ENCODE measurements around the gene ESD. TPM values are rescaled to one million over a fixed set of nuclear protein-coding genes. Genes with fewer than 3 reads are reported as not detected.
"Not testable (repeated sequence)": the region's sequence is repeated elsewhere in the genome, so short reads cannot be mapped to it uniquely, and the experiment has no call there.

The ESD gene
- total RNA-seq, 1 donor from 2014 or later, result 88.4 TPM

DNA sequence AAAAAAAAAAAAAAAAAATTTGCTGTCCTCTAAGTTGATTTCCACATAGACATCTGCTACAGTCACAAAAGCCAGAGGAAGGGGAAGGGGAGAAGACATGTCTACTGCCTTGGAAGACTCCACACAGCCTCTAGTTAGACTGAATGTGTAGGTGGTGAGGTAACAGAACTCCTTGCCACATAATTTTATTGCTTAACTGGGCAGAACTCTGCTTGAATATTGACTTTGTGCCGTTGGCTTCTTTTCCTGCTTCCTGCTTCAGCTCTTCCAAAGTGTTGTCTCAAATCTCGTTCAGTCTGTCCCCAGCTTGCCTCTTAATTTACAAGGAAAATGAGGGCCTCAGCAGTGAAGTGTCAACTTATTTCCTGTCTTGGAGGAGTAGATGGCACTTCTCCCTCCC, 37.1 kb downstream of the ESD start:
- DNase-seq, result no peak
- TF ChIP-seq, protein P1, sequence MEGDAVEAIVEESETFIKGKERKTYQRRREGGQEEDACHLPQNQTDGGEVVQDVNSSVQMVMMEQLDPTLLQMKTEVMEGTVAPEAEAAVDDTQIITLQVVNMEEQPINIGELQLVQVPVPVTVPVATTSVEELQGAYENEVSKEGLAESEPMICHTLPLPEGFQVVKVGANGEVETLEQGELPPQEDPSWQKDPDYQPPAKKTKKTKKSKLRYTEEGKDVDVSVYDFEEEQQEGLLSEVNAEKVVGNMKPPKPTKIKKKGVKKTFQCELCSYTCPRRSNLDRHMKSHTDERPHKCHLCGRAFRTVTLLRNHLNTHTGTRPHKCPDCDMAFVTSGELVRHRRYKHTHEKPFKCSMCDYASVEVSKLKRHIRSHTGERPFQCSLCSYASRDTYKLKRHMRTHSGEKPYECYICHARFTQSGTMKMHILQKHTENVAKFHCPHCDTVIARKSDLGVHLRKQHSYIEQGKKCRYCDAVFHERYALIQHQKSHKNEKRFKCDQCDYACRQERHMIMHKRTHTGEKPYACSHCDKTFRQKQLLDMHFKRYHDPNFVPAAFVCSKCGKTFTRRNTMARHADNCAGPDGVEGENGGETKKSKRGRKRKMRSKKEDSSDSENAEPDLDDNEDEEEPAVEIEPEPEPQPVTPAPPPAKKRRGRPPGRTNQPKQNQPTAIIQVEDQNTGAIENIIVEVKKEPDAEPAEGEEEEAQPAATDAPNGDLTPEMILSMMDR (IDR thresholded peaks at IDR 0.05), result no peak
- H3K27ac ChIP-seq, result peak overlapping the region; percentile 36
- H3K27me3 ChIP-seq, result no peaks in the 10 kb centered on the region
- H3K4me1 ChIP-seq, result peaks cover 8% of the 10 kb centered on the region
- H3K36me3 ChIP-seq, result no peaks in the 10 kb centered on the region
- H3K9me3 ChIP-seq, result no peaks in the 10 kb centered on the region
- peak; percentile 88 for ATAC-seq
- intact Hi-C loops (cut with DNase I), result no loop called here
- no peak overlapping the region for H3K4me3 ChIP-seq

DNA sequence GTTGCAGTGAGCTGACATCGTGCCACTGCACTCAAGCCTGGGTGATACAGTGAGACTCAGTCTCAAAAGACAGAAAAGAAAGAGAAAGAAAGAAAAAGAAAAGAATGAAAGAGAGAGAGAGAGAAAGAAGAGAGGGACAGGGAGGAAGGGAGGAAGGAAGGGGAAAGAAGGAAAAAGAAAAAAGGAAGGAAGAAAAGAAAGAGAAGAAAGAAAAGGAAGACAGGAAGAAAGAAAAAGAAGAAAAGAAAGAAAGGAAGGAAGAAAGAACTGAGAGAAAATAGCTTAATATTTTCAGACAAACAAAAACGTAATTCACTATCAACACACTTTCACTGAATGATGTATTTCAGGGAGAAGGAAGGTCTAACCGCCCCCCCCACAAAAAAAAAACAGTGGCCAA, 39.3 kb downstream of the ESD start:
- H3K27ac ChIP-seq, result no peak overlapping the region
- peaks cover 8% of the 10 kb centered on the region for H3K4me1 ChIP-seq
- H3K9me3 ChIP-seq, result no peaks in the 10 kb centered on the region
- ATAC-seq, result no peak
- H3K4me3 ChIP-seq, result no peak overlapping the region
- intact Hi-C loops (cut with DNase I), result no loop called here
- TF ChIP-seq, protein P1 (IDR thresholded peaks at IDR 0.05), result no peak
- H3K36me3 ChIP-seq, result no peaks in the 10 kb centered on the region
- H3K27me3 ChIP-seq, result no peaks in the 10 kb centered on the region
- DNase-seq, result no peak

GRCh38 chr13:46756977-46757376, 40.0 kb downstream of the ESD start:
- Histone ChIP-seq H3K27ac (no peak overlapping the region), H3K27me3 (no peaks in the 10 kb centered on the region), H3K4me1 (peaks cover 13% of the 10 kb centered on the region), H3K36me3 (no peaks in the 10 kb centered on the region), H3K9me3 (no peaks in the 10 kb centered on the region), H3K4me3 (no peak overlapping the region)
- TF ChIP-seq, protein P1 (IDR thresholded peaks at IDR 0.05), result no peak
- ATAC-seq (peak; percentile 19), DNase-seq (no peak)
- intact Hi-C loops (cut with DNase I), result no loop called here

DNA sequence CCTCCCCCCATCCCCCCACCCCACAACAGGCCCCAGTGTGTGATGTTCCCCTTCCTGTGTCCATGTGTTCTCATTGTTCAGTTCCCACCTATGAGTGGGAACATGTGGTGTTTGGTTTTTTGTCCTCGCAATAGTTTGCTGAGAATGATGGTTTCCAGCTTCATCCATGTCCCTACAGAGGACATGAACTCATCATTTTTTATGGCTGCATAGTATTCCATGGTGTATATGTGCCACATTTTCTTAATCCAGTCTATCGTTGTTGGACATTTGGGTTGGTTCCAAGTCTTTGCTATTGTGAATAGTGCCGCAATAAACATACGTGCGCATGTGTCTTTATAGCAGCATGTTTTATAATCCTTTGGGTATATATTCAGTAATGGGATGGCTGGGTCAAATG, 41.5 kb downstream of the ESD start:
- H3K4me3 ChIP-seq; intact Hi-C loops (cut with DNase I); H3K36me3 ChIP-seq; DNase-seq; H3K9me3 ChIP-seq; ATAC-seq; H3K27ac ChIP-seq; H3K27me3 ChIP-seq: not testable (repeated sequence)
- H3K4me1 ChIP-seq, result peaks cover 14% of the 10 kb centered on the region

DNA sequence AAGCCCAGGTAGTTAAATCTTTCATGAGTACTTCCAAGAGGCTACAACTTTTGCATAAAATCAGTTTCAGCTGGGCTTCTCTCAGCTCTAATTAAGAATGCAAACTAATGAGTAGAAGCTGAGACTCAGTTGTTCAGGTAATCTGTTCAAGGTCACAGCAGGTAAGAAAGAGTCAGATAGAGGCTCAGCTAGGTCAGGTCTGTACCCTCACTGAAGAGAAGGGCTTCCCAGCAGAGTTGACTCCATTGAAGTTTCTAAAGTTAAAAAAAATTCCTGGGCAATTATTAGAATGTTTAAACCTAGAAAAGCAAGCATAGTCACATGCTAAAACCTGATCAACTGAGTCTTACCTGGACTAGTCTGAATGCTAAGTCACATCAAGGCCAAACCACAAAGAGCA, 42.1 kb downstream of the ESD start:
- H3K4me3 ChIP-seq, result no peak overlapping the region
- intact Hi-C loops (cut with DNase I), result no loop called here
- ATAC-seq (no peak), DNase-seq (no peak)
- no peak overlapping the region for H3K27ac ChIP-seq
- no peaks in the 10 kb centered on the region for H3K9me3 ChIP-seq
- no peaks in the 10 kb centered on the region for H3K27me3 ChIP-seq
- TF ChIP-seq, protein P1 (IDR thresholded peaks at IDR 0.05), result no peak
- H3K4me1 ChIP-seq, result peaks cover 14% of the 10 kb centered on the region
- H3K36me3 ChIP-seq, result peaks cover 15% of the 10 kb centered on the region

DNA sequence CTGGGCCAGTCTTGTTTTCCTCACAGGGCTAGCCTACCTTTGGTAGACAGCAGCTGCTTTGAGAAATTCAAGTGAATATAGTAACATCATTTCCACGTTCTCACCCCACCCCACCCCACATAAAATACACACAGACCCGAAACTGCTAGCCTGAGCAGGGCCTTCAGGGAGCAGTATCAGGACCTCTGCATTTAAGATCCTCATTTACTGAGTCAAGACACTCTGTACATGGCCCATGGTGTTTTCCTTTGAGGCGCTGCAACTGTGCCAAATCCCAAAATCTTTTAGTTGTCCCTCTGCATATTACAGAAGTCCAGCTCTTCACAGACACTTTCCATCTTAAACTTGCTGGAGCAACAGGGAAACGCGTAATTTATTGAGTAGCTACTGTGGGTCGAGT, 43.0 kb downstream of the ESD start:
- no peak for ATAC-seq
- no peaks in the 10 kb centered on the region for H3K9me3 ChIP-seq
- intact Hi-C loops (cut with DNase I), result no loop called here
- peaks cover 6% of the 10 kb centered on the region for H3K4me1 ChIP-seq
- no peak overlapping the region for H3K4me3 ChIP-seq
- DNase-seq, result no peak
- peaks cover 18% of the 10 kb centered on the region for H3K36me3 ChIP-seq
- H3K27ac ChIP-seq, result no peak overlapping the region
- TF ChIP-seq, protein P1 (IDR thresholded peaks at IDR 0.05), result no peak
- no peaks in the 10 kb centered on the region for H3K27me3 ChIP-seq

All from upper lobe of right lung (tissue), 1 donor.